Stimulated activated CD4-positive, alpha-beta T cell treated with anti-CD3 and anti-CD28 coated beads, Interleukin-15, amount 100 ng/mL, for 24 hours (primary cell): ENCODE data around the gene SLC25A38.

Experiments
- DNase-seq: peaks from one replicate; pipeline ENCODE4 v3.0.0-alpha.2; 2020

SLC25A38 gene

GRCh38 chr3:39438880-39439279 is 55.7 kb downstream of the SLC25A38 start:
- no peak for DNase-seq

GRCh38 chr3:39440316-39440715 is 57.1 kb downstream of the SLC25A38 start:
- DNase-seq = no peak

- DNase-seq = no peak
These were observed 60.4 kb downstream of the SLC25A38 start for GRCh38 chr3:39443530-39443929.

GRCh38 chr3:39445927-39446326 is 62.8 kb downstream of the SLC25A38 start:
- no peak for DNase-seq

GRCh38 chr3:39446444-39446843 is 63.3 kb downstream of the SLC25A38 start:
- no peak for DNase-seq
